HG03460 (cell line): Measurements from ENCODE around the gene GPR17.

Experiments
- ATAC-seq: cut with Tn5 transposase; IDR thresholded peaks from one replicate; pipeline ENCODE4 v1.9.1; 2021; ENCODE audit not compliant: unreplicated experiment

The GPR17 gene

GRCh38 chr2:127654084-127654837, 8.3 kb downstream of the GPR17 start:
- no peak for ATAC-seq

GRCh38 chr2:127654838-127655175, 8.9 kb downstream of the GPR17 start:
- no peak for ATAC-seq

- ATAC-seq = no peak
These were observed 9.5 kb downstream of the GPR17 start for GRCh38 chr2:127655209-127656073.

GRCh38 chr2:127656569-127657231, 10.7 kb downstream of the GPR17 start:
- ATAC-seq = no peak

GRCh38 chr2:127657232-127657595, 11.3 kb downstream of the GPR17 start:
- ATAC-seq = no peak

GRCh38 chr2:127658146-127658545, 12.2 kb downstream of the GPR17 start:
- no peak for ATAC-seq

GRCh38 chr2:127658641-127659407, 12.9 kb downstream of the GPR17 start:
- ATAC-seq = no peak

GRCh38 chr2:127659408-127660290, 13.7 kb downstream of the GPR17 start:
- no peak for ATAC-seq

- ATAC-seq = no peak
These were observed 14.3 kb downstream of the GPR17 start for GRCh38 chr2:127660291-127660578.

- no peak for ATAC-seq
These were observed 15.2 kb downstream of the GPR17 start for GRCh38 chr2:127661072-127661649.

- ATAC-seq = no peak
These were observed 16.1 kb downstream of the GPR17 start for GRCh38 chr2:127661949-127662510.

- ATAC-seq = no peak
These were observed 17.1 kb downstream of the GPR17 start for GRCh38 chr2:127662937-127663565.

- no peak for ATAC-seq
These were observed 17.7 kb downstream of the GPR17 start for GRCh38 chr2:127663566-127664064.

- no peak for ATAC-seq
These were observed 18.3 kb downstream of the GPR17 start for GRCh38 chr2:127664065-127664894.

GRCh38 chr2:127664895-127665225, 18.9 kb downstream of the GPR17 start:
- no peak for ATAC-seq

- no peak for ATAC-seq
These were observed 19.4 kb downstream of the GPR17 start for GRCh38 chr2:127665267-127665893.

- ATAC-seq = no peak
These were observed 23.1 kb downstream of the GPR17 start for GRCh38 chr2:127669056-127669455.
